H9 (cell line): ENCODE data around the gene DUS1L. TPM values are rescaled to one million over a fixed set of nuclear protein-coding genes. Genes with fewer than 3 reads are reported as not detected.

Source experiments
- DNase-seq: peaks from one replicate; pipeline ENCODE4 v3.0.0-alpha.2; 2017
- H2AFZ ChIP-seq: one replicate; pipeline ENCODE4 v1.6.1; 2013; ENCODE audit warnings: mild to moderate bottlenecking, low read length, control low read depth, moderate library complexity
- H2AK5ac ChIP-seq: 2 replicates; pipeline ENCODE4 v1.6.1; 2013; ENCODE audit warnings: low read length, control low read depth, mixed read lengths; ENCODE audit not compliant: insufficient read length
- H2BK120ac ChIP-seq: one replicate; pipeline ENCODE4 v1.6.1; 2013; ENCODE audit warnings: low read depth, mild to moderate bottlenecking, low read length, control low read depth, inconsistent platforms; ENCODE audit not compliant: poor library complexity, severe bottlenecking
- H2BK12ac ChIP-seq: 2 replicates; pipeline ENCODE4 v1.6.1; 2013; ENCODE audit warnings: low read length, control low read depth, mixed read lengths, low read depth; ENCODE audit not compliant: insufficient read length
- H2BK15ac ChIP-seq: 2 replicates; pipeline ENCODE4 v1.6.1; 2013; ENCODE audit warnings: low read depth, low read length, control low read depth
- H2BK20ac ChIP-seq: one replicate; pipeline ENCODE4 v1.6.1; 2013; ENCODE audit warnings: low read depth, mild to moderate bottlenecking, low read length, control low read depth, inconsistent platforms; ENCODE audit not compliant: poor library complexity, severe bottlenecking
- H2BK5ac ChIP-seq: 2 replicates; pipeline ENCODE4 v1.6.1; 2013; ENCODE audit warnings: low read length, control low read depth, mixed read lengths; ENCODE audit not compliant: insufficient read length
- H3K14ac ChIP-seq: 2 replicates; pipeline ENCODE4 v1.6.1; 2013; ENCODE audit warnings: low read length, control low read depth; ENCODE audit not compliant: insufficient read depth
- H3K18ac ChIP-seq: 2 replicates; pipeline ENCODE4 v1.6.1; 2013; ENCODE audit warnings: low read depth, mild to moderate bottlenecking, mixed read lengths, low read length, control low read depth; ENCODE audit not compliant: insufficient read length
- H3K23ac ChIP-seq: 2 replicates; pipeline ENCODE4 v1.6.1; 2013; ENCODE audit warnings: low read length, control low read depth, mixed read lengths, low read depth; ENCODE audit not compliant: insufficient read length
- H3K23me2 ChIP-seq: 2 replicates; pipeline ENCODE4 v1.6.1; 2013; ENCODE audit warnings: low read depth, mild to moderate bottlenecking, mixed read lengths, low read length, control low read depth; ENCODE audit not compliant: insufficient read length, poor library complexity, severe bottlenecking
- H3K27ac ChIP-seq: 2 replicates; pipeline ENCODE4 v1.5.1; 2013; ENCODE audit warnings: low read length, control low read depth, mixed read lengths, low read depth; ENCODE audit not compliant: insufficient read length
- H3K27me3 ChIP-seq: 2 replicates; pipeline ENCODE4 v1.6.1; 2013; ENCODE audit warnings: low read length, control low read depth, inconsistent platforms; ENCODE audit not compliant: insufficient read depth
- H3K4ac ChIP-seq: 2 replicates; pipeline ENCODE4 v1.6.1; 2013; ENCODE audit warnings: low read depth, mild to moderate bottlenecking, control low read depth, inconsistent platforms, low read length, moderate library complexity
- H3K4me1 ChIP-seq: 2 replicates; pipeline ENCODE4 v1.6.1; 2013; ENCODE audit warnings: low read length, control low read depth, inconsistent platforms; ENCODE audit not compliant: insufficient read depth
- H3K4me2 ChIP-seq: 2 replicates; pipeline ENCODE4 v1.6.1; 2013; ENCODE audit warnings: low read length, control low read depth, mixed read lengths; ENCODE audit not compliant: insufficient read length, insufficient read depth
- H3K56ac ChIP-seq: 2 replicates; pipeline ENCODE4 v1.6.1; 2013; ENCODE audit warnings: low read depth, mild to moderate bottlenecking, mixed read lengths, low read length, control low read depth; ENCODE audit not compliant: insufficient read length
- H3K79me1 ChIP-seq: 2 replicates; pipeline ENCODE4 v1.6.1; 2013; ENCODE audit warnings: low read depth, mild to moderate bottlenecking, moderate library complexity, low read length, control low read depth, inconsistent platforms; ENCODE audit not compliant: insufficient read depth, poor library complexity, severe bottlenecking
- H3K79me2 ChIP-seq: 2 replicates; pipeline ENCODE4 v1.6.1; 2013; ENCODE audit warnings: low read length, control low read depth, inconsistent platforms; ENCODE audit not compliant: insufficient read depth
- H3K9ac ChIP-seq: 2 replicates; pipeline ENCODE4 v1.6.1; 2013; ENCODE audit warnings: low read length, control low read depth, mixed read lengths; ENCODE audit not compliant: insufficient read length; ENCODE audit errors: extremely low read depth
- H3K9me3 ChIP-seq: one replicate; pipeline ENCODE4 v1.6.1; 2013; ENCODE audit warnings: low read depth, low read length, inconsistent platforms; ENCODE audit not compliant: control insufficient read depth
- H3T11ph ChIP-seq: one replicate; pipeline ENCODE4 v1.6.1; 2013; ENCODE audit warnings: mild to moderate bottlenecking, low read length, control low read depth, inconsistent platforms
- H4K20me1 ChIP-seq: one replicate; pipeline ENCODE4 v1.6.1; 2013; ENCODE audit not compliant: control insufficient read depth, insufficient read length, insufficient read depth
- H4K5ac ChIP-seq: 2 replicates; pipeline ENCODE4 v1.6.1; 2013; ENCODE audit warnings: low read depth, mild to moderate bottlenecking, mixed read lengths, low read length, control low read depth; ENCODE audit not compliant: insufficient read length
- H4K8ac ChIP-seq: replicated peaks from 2 replicates; pipeline ENCODE4 v1.6.1; 2013; ENCODE audit warnings: low read length, control low read depth, mixed read lengths, low read depth; ENCODE audit not compliant: insufficient read length
- H4K91ac ChIP-seq: 2 replicates; pipeline ENCODE4 v1.6.1; 2013; ENCODE audit warnings: low read depth, mild to moderate bottlenecking, moderate library complexity, mixed read lengths, low read length, control low read depth; ENCODE audit not compliant: insufficient read length
- H3K27ac Mint-ChIP-seq, 3 experiments: 2 replicates in 2 of 3; 3 replicates in 1 of 3; pipeline ENCODE4 v1.8.0; 2020 to 2021; ENCODE audit warnings: mixed read lengths in 3 of 3, mild to moderate bottlenecking in 1 of 3, moderate library complexity in 1 of 3
- H3K27me3 Mint-ChIP-seq: 2 replicates; pipeline ENCODE4 v1.8.0; 2021; ENCODE audit warnings: low read depth, mild to moderate bottlenecking, moderate library complexity, mixed read lengths
- H3K36me3 Mint-ChIP-seq, 3 experiments: 2 replicates in 2 of 3; 3 replicates in 1 of 3; pipeline ENCODE4 v1.8.0; 2020 to 2021; ENCODE audit warnings: low read depth in 3 of 3, mixed read lengths in 3 of 3; ENCODE audit not compliant: insufficient read depth in 1 of 3
- H3K4me1 Mint-ChIP-seq, 2 experiments: 2 replicates each; pipeline ENCODE4 v1.8.0; 2020; ENCODE audit warnings: mixed read lengths in 2 of 2
- H3K4me3 Mint-ChIP-seq, 2 experiments: 2 replicates in 1 of 2; 3 replicates in 1 of 2; pipeline ENCODE4 v1.8.0; 2020 to 2021; ENCODE audit warnings: mild to moderate bottlenecking in 2 of 2, mixed read lengths in 2 of 2, moderate library complexity in 1 of 2
- H3K9me3 Mint-ChIP-seq, 2 experiments: 2 replicates in 1 of 2; 3 replicates in 1 of 2; pipeline ENCODE4 v1.8.0; 2020; ENCODE audit warnings: mild to moderate bottlenecking in 2 of 2, mixed read lengths in 2 of 2, moderate library complexity in 1 of 2
- CTCF ChIP-seq: fragments of 200-600 bp; sonication (generic); conservative IDR thresholded peaks from 3 replicates; pipeline ENCODE4 v1.8.0; 2021; ENCODE audit warnings: antibody characterized with exemption, mild to moderate bottlenecking
- WGBS: extraction: QIAGEN DNeasy Blood & Tissue Kit; methylation state at CpG from one replicate; pipeline ENCODE4 v1.1.7; 2013; ENCODE audit warnings: missing lambda C conversion rate, low lambda C conversion rate, mixed read lengths; ENCODE audit not compliant: insufficient read length; ENCODE audit errors: extremely low coverage; 5-methylcytosine and 5-hydroxymethylcytosine counted together
- total RNA-seq: library from RNA; stranded (reverse); gene quantifications from 2 replicates; pipeline ENCODE4 v1.2.1, GENCODE V29; 2021

The DUS1L gene
- total RNA-seq, 1 experiment from 2014 or later = 103 TPM

- Histone ChIP-seq H3K79me2 (no peaks in the 10 kb centered on the region), H2BK15ac (no peak overlapping the region), H4K5ac (no peak overlapping the region), H4K20me1 (no peaks in the 10 kb centered on the region), H2AK5ac (no peak overlapping the region), H2BK20ac (no peak overlapping the region), H3K4me1 (no peaks in the 10 kb centered on the region), H3K23me2 (no peaks in the 10 kb centered on the region), H4K91ac (no peak overlapping the region), H3K79me1 (no peaks in the 10 kb centered on the region), H3K4me2 (no peak overlapping the region), H2AFZ (no peak overlapping the region), H3T11ph (no peak overlapping the region), H2BK5ac (no peak overlapping the region), H3K23ac (no peak overlapping the region), H3K4ac (no peak overlapping the region), H4K8ac (no peak overlapping the region), H3K18ac (no peak overlapping the region), H3K27me3 (no peaks in the 10 kb centered on the region), H3K9me3 (no peaks in the 10 kb centered on the region), H3K56ac (no peak overlapping the region), H2BK120ac (no peak overlapping the region), H3K14ac (no peak overlapping the region), H3K9ac (no peak overlapping the region), H2BK12ac (no peak overlapping the region), H3K27ac (no peak overlapping the region)
- H3K27ac Mint-ChIP-seq = peak overlapping the region in 1 of 3 experiments; percentile 40; a peak in 1 of 7 replicates
- H3K4me3 Mint-ChIP-seq = no peak overlapping the region
- H3K4me1 Mint-ChIP-seq = no peaks in the 10 kb centered on the region; a peak in 2 of 4 replicates
- TF ChIP-seq CTCF = no peak
- WGBS = no CpG with 5 or more reads among the region's 36 CpGs
- no peaks in the 10 kb centered on the region for H3K9me3 Mint-ChIP-seq
- H3K27me3 Mint-ChIP-seq = peaks cover 6% of the 10 kb centered on the region
- no peak for DNase-seq
- peaks cover 24 to 58% (median 50%) of the 10 kb centered on the region in 3 experiments; a peak in 6 of 7 replicates for H3K36me3 Mint-ChIP-seq
Observed at GRCh38 chr17:82080048-82080788, 14.6 kb upstream of the DUS1L start.
